HG03135 (cell line): ENCODE results near the gene SMIM26.
"Not testable (repeated sequence)": the region's sequence is repeated elsewhere in the genome, so short reads cannot be mapped to it uniquely, and the experiment has no call there.

ENCODE experiments used
- ATAC-seq: cut with Tn5 transposase; IDR thresholded peaks from one replicate; pipeline ENCODE4 v1.9.1; 2021; ENCODE audit warnings: mild to moderate bottlenecking, moderate library complexity; ENCODE audit not compliant: unreplicated experiment

Gene SMIM26, protein sequence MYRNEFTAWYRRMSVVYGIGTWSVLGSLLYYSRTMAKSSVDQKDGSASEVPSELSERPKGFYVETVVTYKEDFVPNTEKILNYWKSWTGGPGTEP

DNA sequence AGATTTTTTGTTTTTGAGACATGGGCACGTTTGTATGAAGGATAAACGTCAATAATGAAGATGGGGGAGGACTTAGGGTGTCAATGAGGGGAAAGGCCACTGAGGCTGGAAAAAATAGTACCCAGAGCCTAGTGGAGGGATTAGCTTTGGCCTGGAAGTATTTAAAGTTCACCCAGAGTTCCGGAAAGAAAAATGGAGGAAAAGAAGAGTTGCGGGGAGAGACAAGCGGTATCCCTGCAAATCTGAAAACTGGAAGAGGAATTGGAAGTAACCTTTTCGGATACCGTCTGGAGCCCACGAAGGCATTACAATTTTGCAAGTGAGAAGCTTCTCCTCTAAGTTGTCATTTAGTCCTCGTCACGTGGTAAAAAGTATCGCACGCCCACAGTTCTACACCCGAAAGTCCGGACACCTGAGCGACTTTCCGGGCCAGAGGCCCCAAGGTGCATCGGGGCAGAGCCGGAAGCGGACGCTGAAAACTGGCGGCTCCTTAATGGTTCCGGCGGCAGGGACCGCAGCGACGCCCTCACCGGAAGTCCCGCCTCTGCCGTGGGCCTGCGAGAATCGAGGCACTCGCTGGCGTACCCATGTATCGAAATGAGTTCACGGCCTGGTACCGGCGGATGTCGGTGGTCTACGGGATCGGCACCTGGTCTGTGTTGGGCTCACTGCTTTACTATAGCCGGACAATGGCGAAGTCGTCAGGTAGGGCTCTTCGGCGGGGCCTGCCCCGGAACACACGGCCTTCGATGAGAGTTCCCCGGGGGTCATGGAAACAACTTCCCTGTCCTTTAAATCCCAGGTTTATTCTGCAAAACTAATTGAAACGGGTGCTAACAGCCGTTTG lies at the start of gene SMIM26:
TSS of gene SMIM26 (plus strand) at position 541 of the 847 bp plus-strand sequence. CDS start at position 588, 47 bp downstream.
- ATAC-seq, result peak; percentile 98

DNA sequence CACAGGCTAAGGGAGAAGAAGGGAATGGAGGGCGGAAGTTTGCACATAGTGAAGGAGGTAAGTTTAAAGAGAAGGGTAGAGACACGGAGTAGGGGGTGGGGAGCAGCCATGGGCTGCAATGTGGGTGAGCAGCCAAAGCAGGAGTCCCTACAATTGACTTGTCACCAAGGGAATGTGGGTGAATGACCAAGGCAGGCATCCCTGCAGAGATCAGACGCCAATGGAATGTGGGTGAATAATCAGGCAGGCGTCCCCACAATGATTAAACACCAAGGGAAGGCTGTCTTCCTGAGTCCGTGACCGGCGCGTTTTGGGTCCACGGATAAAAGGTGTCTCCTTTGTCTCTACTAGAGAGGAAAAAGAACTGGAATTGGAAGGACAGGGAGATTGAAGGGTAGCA lies 45.2 kb upstream of the SMIM26 start:
- ATAC-seq, result not testable (repeated sequence)

DNA sequence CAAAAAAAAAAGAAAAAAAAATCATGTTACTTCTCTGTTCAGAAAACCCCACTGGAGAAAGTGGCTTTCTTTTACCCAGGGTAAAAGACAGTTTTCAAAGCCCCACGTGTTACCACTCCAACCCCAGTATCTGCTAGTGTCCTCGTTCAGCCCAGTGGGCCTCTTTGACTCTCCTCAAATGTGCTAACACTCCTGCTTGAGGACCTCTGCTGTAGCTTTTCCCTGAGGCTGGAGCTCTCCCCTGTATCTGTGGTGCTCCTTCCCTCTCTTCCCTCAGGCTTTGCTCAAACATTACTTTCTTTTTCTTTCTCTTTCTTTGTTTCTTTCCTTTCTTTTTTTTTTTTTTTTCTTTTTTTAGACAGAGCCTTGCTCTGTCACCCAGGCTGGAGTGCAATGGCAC lies 44.2 kb upstream of the SMIM26 start:
- ATAC-seq, result no peak

DNA sequence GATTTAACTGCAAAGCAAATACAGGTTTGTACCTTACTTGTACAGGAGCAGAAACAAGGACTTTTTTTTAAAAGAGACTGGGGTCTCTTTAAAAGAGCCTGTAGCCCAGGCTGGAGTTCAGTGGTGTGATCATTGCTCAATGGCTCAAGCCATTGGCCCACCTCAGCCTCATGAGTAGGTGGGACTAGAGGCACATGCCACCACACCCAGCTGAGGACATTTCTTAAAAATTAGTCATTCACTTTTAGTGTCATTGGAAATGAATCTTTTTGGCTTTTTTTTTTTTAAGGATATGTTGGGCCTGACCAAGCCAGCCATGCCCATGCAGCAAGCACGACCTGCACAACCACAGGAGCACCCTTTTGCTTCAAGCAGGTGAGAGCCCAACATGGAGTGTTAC lies 42.6 kb upstream of the SMIM26 start:
- ATAC-seq, result no peak

DNA sequence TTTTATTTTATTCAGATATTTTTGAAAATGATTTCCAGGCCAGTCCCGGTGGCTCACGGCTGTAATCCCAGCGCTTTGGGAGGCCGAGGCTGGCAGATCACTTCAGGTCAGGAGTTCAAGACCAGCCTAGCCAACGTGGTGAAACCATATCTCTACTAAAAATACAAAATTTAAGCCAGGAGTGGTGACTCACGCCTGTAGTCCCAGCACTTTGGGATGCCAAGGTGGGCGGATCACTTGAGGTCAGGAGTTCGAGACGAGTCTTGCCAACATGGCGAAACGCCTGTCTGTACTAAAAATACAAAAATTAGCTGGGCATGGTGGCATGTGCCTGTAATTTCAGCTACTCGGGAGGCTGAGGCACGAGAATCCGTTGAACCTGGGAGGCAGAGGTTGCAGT lies 40.5 kb upstream of the SMIM26 start:
- not testable (repeated sequence) for ATAC-seq

DNA sequence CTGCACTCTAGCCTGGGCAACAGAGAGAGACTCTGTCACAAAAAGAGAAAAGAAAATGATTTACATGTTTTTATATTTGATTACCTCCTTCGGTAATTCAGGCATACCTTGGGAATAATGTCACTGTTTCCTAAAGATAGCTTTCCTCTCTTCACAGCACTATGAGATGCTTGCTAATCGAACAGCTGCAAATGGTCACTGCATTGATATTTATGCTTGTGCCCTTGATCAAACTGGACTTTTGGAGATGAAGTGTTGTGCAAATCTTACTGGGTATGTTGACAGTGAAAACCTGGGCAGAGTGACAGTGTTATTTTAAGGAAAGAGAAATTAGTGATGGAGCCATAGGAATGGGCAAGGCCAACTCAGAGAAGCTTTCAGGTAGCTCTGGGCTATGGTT lies 39.9 kb upstream of the SMIM26 start:
- no peak for ATAC-seq

DNA sequence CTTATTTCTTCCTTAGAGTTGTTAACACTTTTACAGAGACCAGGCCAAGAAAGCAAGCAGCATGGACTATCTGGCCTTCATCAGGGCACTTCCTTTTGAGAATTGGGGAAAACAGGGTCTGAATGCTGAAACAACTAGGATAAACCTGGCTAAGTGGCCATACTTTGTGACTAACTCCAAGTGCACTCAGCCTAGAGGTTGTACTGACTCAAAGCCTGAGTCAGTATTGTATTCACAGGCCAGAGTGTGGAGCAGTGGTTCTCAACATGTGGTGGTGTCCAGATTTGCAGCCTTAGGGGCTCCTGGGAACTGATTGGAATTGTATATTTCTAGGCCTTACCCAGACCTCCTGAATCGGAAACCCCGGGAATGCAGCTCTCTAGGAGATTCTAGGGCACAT lies 39.4 kb upstream of the SMIM26 start:
- no peak for ATAC-seq

DNA sequence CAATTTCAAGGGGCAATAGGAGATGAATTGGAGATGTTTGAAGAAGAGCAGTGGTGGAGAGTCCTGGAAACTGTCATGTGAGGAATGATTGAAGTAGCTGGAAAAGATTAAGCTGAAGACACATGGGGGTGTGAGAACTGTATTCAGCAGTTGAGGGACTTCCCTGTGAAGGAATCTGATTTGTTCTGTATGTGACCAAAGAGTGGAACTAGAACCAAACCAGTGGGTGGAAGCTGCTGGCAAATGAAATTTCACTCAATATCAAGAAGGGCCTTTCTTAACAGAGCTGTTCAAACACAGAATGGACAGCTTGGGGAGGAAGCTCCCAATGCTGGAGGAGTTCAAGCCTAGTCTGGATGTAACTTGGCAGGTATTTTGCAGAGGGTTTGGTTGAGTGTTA lies 38.2 kb upstream of the SMIM26 start:
- no peak for ATAC-seq

DNA sequence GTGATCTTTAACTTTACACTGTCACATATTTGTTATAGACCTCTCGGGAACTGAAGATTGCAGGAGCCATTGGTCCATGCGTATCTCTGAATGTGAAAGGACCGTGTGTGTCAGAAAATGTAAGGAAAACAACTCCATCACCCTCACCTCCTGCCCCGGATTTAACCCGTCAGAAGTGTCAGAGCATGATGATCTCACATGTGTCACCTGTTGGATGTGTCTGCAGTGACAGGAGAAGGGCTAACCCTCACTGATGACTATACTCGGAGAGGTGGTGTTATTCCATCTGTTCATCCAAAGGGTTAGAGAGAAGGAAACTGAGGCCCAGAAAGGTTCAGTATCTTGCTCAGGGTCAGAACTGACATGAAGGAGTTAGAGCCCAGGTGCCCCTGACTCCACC lies 34.6 kb upstream of the SMIM26 start:
- no peak for ATAC-seq

DNA sequence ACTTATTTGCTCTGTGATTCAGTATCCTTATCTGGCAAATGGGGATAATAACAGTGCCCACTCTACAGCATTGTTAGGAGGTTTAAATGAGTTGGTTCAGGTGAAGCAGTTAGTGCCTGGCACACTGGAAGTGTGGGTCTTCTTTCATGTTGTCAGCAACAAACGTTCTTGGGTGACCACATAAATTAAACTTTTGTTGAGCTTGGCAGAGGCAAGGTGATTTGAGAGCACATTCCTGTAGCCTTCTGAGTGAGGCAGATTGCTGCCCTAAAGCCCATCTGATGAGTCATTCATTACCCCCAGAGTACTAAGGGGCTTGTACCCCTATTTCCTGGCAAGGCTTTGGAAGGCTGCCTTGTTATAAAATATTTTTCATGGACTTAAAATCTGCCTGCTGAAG lies 33.7 kb upstream of the SMIM26 start:
- no peak for ATAC-seq

DNA sequence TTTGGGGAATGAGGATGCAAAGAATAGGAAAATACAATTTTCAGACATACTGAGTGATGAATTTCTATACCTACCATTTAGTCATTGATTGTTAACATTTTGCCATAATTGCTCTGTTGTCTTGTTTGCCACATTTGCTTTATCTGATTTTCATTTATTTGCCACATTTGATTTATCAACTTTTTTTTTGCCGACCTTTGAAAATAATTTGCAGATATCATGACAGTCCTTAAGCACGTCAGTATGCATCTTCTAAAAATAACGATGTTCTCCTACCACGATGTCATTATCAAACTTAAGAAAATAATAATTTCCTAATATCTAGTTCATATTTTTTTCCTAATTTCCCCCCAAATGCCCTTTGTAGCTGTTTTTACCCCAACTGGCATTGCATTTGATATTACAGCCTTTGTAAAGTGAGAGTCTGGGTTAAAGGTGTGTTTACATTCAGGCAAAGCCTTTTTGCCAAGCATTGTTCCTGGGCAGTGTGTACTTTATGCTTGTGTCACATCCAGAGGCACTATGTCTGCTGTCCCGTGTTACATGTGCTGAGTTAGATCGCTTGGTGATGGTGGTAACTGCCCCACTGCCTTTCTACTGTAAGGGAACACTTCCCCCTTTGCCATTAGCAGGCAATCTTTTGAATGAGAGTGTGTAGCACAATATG lies 33.1 kb upstream of the SMIM26 start:
- no peak for ATAC-seq

DNA sequence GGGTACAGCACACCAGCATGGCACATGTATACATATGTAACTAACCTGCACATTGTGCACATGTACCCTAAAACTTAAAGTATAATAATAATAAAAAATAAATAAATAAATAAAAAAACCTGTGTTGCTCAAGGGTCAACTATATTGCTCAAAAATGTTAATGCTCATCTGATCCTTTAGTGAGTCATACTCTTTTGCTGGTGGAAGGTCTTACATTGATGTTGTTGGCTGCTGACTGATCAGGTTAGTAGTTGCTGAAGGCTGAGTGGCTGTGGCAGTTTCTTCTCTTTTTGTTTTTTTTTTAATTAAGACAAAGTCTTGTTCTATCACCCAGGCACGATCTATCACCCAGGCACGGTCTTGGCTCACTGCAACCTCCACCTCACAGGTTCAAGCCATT lies 29.6 kb upstream of the SMIM26 start:
- ATAC-seq, result no peak

DNA sequence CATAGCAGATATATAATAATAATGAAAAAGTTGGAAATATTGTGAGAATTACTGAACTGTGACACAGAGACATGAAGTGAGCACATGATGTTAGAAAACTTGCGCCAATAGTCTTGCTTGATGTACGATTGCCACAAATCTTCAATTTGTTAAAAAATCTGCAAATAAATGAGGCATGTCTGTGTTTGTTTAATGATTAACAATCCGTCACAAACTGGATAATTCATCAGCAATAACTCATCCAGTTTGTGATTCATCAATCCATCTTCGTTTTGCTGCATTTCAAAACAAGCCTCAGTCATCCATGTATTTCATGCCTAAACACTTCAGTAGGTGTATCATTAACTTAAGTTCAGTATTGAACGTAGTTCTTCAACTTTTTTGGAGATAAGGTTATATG lies 25.5 kb upstream of the SMIM26 start:
- ATAC-seq, result no peak

DNA sequence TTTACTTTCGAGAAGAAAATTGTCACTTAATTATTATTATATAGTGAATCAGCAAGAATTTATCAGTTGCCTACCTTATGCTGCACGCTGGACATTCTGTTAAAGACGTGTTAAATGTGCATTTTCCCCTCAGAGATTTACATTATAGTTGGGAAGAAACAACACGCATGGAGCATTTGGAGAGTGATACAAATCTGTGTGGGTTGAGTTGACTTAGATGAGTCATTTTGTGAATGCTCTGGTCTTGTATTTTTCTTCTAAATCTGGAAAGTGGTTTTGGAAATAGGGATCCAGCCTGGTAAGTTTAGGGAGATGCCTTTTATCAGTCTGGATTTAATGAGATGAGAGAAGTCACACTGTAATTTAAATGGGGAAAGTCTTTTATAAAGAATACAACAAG lies 24.0 kb upstream of the SMIM26 start:
- ATAC-seq, result no peak

DNA sequence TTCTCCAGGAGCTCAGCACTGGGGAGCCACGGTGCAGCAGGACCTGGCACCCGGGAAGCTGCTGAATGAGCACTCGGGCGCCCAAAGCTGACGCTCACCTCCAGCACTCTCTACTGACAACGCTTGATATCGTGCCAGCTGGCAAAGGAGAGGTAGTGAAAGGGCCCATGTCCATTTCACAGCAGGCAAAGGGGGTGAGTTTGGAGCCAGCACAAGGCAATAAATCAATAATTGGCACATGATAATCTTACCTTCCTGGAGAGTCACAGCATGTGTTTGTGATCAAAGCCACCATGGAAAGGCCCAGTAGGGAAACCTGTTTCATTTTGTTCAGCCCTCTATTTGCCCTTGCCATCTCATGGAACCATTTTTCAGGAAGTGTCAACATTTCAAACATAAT lies 23.3 kb upstream of the SMIM26 start:
- ATAC-seq, result no peak

DNA sequence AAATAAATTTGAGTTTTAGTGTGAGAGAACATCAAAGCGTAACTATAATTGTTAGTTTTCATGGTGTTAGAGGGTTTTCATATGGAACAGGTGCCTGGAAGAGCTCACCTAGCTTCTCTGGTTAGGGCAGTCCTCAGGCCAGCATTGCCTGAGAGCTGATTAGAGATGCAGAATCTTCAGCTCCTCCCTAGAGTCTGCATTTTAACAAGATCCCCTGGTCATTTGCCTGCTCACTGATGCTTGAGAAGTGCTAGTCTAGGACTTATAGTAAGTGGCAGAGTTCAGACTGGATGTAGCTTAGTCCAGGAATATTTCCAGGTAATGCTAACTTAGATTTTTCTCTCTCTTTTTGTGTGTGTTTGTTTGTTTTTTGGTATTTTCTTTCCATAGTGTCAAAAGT lies 21.7 kb upstream of the SMIM26 start:
- no peak for ATAC-seq

DNA sequence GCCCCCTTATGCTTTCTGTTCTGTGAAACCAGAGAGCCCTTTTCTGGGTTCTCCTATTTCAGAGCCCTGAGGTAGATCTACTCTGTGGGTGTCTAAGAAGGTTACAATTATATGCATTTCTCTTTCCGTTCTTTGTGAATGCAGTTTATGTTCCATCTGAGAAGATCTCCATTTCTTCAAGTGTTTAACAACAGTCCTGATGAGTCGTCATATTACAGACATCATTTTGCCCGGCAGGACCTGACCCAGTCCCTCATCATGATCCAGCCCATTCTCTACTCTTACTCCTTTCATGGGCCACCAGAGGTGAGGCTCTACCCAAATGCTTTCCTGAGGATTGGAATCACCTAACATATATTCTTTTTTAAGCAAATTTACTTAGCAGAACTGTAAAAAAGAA lies 18.8 kb upstream of the SMIM26 start:
- ATAC-seq, result no peak

DNA sequence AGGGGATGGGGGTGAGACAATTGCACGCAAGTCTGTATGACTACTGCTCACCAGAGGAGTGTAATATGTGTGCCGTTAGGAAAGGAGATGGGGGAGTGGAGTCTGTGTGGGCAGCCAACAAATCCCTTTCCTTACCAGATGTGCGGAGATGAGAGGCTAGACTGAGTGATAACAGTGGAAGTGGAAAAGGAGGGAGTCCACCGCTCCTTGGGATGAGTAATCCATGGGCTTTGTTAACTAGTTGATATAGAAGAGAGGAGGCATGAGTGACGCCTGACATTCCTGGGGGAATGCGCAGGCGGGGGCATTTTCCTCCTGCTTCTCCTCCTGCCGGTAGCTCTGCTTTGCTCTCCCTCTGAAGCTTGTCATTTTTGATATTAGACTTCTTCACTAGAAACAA lies 13.5 kb upstream of the SMIM26 start:
- ATAC-seq, result no peak

DNA sequence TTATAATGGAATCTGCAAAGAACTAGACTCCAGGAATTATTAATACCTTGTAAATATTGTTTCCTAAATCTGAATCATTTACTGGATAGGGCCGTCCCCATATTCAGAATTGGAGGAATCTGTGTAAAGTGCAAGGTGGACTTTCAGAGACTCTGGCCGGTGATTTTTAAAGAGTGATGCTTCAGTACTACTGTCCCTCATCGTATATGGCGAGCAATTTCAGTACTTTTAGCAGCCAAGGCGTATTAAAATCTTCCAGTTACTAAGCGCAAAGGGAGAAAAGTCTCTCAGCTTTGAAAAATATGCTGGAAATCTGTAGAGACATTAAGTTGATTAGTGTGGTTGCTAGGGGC lies 483 bp downstream of the SMIM26 start:
- peak; percentile 22 for ATAC-seq

DNA sequence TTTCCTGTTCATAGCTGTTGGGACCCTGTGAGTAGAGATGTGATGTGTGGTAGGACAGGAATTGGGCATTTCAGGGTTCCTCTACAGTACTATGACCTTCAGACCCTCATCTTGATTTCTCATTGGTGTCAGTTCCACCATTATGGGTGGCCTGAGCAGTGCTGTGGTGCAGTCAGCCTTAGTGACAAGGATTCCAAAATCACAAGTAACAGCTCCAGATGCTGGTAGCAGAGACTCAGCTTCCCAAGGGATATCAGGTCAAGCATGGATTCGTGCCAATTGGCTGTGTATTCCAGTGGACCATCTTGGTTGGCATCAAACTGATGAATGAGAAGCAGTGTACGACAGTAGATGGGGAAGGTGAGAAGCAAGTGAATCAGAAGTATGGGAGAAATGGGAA lies 3.8 kb downstream of the SMIM26 start:
- no peak for ATAC-seq

DNA sequence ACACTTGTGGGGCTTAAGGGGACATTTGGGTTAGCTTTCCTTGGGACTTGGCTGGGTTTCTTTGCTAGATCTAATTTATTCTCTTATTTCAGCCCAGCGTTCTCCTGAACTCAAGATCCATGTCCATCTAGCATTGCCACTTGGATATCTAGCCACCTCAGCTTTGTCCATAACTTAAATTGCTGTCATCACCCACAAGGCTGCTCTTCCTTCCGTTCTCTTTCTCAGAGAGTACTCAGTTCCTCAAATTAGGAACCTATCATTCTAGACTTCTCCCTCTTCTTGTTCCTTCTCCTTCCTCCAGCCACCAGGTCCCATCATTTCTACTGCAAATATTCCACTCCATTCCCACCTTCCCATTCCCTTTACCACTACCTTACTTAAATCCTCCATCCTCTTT lies 4.3 kb downstream of the SMIM26 start:
- no peak for ATAC-seq

DNA sequence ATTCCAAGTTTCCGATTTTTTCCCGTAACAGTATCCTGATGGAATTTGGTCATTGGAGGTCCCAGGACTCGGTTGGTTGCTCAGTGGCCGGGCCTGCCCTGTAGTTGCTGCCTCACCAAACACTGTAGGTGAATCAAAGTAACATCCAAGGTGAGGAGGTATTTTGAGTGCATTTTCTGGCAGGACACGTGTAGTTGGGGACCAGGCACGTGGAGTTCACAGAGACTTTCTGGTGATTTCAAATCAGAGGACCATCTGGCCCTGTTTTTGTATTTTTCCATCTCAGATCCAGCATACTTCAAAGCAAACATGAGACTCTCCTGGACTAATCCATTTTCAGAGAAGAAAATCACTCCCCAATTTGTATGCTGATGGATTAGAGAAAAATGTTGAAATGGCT lies 10.7 kb downstream of the SMIM26 start:
- no peak for ATAC-seq
